Germinal center (tissue), 1 donor: ENCODE measurements around the gene TP63.

Source experiments
- DNase-seq: peaks from one replicate; pipeline ENCODE4 v3.0.0; 2012; ENCODE audit warnings: mixed read lengths, low spot score

TP63 gene

GRCh38 chr3:189820365-189820720 is 189.2 kb downstream of the TP63 start:
- DNase-seq = no peak

DNA sequence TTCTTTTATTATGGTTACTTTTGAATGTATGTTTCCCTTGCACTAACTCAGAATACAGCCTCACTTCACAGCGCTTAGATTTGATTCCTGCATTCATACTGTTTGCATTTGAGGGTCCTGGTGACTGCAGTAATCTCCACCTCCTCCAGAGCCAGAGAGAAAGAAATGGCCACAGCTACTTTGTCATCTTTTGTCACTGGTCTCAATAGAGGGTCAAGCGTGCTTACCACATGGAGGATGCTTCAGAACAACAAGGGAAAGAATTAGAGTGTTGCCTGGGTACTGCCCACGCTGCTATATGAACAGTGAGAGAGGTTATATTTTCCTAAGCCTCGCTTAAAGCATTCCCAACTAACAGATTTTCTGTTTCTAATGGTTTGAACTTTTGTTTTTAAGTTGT is 190.1 kb downstream of the TP63 start:
- no peak for DNase-seq

GRCh38 chr3:189822726-189823125 is 191.5 kb downstream of the TP63 start:
- DNase-seq = no peak

DNA sequence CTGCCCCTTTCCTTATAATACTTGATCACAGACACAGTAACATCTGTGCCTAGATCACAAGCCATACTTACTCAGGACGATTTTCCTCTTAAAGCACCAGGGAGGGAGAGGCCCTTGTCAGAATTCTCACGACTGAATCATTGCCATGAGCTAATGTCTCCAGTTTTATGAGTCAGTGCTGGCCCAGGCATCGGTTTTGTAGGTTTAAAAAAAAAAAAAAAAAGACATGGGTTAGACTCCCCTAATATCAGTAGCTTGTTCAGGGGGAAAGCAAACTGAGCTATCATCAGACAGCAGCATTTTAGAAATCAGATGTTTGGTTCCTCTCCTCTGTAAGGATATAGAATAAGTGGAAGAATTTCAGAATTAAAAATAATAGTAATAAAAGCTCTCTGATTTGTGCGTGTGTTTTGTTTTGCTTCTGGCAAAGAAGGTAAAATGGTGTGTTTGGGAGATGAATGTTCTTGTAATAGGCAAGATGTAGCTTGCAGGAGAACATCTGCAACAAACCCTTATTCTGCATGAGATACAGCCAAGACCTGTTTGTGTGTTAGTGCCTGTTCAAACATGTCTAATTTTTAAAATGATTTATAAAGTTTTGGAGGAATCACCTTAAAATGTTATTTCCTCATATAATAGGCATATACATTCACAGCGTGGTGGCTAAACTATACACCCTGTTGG is 193.6 kb downstream of the TP63 start:
- DNase-seq = no peak

- no peak for DNase-seq
Measured at GRCh38 chr3:189826566-189826965, 195.4 kb downstream of the TP63 start.

- DNase-seq = no peak
Measured at GRCh38 chr3:189827108-189827507, 195.9 kb downstream of the TP63 start.

- no peak for DNase-seq
Measured at GRCh38 chr3:189830401-189830800, 199.2 kb downstream of the TP63 start.

DNA sequence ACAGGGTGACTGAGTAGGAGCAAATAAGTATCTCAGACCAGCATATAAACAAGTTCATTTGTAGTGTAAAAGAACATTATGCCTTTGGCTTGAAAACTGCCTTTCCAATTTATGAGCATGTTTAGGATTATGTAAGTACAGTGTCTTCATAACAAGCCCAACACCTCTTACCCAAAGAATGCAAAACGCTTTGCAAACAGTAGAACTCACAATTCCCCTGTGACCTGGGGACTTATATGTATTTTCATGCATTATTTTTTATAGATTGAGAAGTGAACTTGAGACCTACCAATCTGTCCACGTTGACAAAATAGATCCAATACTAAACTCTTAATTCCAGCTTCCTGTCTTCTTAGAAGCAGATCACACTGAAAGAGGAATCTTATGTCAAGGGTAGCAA is 202.1 kb downstream of the TP63 start:
- no peak for DNase-seq

DNA sequence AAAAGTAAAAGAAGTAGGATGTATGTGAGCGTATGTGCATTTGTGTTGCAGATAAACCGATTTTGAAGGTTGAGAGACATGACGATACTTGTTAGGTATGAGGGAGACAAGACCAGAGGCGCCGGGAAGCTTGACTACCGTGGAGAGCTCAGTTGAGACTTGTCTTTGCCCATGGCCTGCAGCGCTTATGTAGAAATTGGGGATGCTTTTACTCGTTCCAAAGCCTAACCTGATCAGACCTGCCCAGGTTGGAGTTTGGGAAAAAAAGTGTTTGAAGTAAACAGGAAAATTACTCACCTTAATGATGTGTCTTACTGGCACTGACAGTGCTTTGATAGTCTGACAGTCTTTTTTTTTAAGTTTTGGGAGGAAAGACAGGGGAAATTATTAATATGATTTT is 202.8 kb downstream of the TP63 start:
- DNase-seq = no peak

GRCh38 chr3:189834462-189834861 is 203.3 kb downstream of the TP63 start:
- DNase-seq = no peak

DNA sequence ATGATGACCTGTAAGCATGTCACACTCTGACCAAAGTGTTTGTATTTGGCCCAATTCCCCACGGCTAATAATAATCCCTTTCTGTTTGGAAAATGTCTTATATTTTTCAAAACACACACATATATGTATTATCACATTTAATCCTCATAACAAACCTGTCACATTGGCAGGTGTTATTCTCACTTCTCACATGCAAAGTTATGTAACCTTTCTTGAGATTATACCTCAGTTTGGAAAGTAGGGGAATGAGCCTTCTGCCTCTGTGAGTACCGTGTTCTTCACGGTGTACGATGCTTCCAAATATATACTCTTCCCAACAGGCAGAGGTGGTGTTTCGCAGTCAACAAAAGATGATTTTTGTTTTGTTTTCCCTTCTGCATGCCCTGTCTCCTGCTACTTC is 205.6 kb downstream of the TP63 start:
- no peak for DNase-seq

DNA sequence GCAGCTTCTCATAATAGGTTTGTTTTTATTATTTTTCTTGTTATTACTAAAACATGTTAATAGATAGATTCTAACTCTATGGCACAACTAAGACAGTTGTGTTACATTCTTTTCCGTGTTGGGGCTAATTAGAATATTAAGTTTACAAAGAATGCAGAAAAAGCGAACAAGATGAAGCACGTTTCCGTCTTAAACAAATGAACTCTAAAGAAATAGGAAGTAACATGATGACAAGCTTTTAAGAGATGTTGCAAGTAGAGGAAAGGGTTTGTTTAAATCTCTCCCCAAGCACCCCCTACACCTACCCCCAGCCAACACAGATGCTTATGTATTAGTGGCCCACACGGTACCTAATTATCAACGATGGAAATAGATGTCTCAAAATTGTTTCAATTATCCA is 207.1 kb downstream of the TP63 start:
- DNase-seq = no peak

DNA sequence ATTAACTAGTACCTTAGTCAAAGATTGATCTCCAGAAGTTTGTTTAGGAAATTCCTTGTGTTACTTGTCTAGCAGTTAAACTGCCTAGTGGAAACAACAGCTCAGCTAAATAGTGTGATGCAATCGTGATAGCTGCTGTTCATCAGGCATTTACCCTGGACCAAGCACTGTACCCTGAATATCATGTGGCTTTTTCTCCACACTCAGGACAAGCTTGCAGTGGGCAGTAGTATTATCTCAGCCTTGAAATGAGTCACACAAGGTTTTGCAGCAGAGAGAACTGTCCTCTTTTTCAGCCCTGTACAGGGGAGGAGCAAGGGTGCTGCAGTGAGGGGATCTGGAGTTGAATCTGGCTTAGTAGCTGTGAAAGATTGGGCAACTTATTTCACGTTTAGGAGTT is 208.4 kb downstream of the TP63 start:
- DNase-seq = no peak

GRCh38 chr3:189841473-189842205 is 210.4 kb downstream of the TP63 start:
- no peak for DNase-seq

DNA sequence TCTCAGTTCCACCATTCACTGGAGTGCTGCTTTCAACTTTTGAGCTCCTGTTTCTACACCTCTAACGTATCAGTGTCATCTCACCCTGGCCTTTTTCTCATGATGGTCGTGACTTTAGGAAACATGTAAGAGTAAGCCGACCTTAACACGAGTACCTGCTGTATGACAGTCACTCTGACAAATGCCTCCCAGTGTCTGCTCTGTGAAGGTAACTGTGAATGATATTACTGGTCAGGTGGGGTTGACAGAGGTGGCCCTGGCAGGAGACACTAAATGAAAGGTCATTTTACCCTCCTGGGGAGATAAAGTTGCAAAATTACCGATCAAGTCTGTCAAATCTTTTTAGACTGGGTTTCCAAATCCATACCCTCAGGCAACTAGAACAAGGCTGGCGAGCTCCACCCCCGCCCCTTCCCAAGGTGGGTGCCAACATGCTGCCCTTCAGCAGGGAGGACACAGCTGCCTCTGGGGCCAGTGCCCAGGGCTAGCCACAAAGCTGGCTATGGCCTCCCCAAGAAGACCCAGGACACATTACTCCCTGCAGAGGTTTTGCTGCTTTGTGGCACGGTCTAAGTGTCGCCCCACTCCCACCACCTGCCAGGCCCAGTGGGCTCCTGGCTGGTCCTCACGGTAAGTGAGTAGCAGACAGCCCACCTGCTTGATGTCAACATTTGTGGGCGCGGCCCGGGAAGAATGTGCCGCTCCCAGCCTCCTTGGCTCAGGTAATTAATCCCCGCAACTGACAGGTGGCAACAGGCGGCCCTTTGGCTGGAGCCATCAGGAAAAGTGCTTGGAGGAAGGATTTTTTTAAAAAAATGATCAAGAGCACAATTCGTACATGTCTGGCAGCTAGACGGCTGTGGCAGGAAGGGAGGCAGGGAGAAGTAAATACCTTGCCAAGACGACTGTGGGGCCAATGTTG is 211.8 kb downstream of the TP63 start:
- no peak for DNase-seq

DNA sequence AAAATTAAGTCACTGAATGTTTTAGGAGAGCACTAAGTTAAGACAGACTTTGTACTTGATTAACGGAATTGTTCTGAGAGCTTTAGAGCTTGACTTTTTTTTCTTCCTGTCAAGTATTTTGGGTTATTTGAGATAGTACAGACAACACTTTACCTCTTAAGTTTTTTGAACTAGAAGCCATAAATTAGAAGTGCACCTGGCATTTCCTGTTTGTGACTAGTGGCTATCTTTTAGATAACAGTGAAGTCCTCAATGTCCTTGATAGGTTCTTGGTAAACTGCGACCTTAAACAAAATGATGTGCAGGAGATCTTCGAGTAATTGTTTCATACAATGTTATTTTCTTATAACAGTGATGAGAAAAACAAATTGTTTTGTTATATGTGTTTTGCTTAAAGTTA is 213.9 kb downstream of the TP63 start:
- no peak for DNase-seq

- no peak for DNase-seq
Measured at GRCh38 chr3:189848395-189849040, 217.3 kb downstream of the TP63 start.

GRCh38 chr3:189849262-189849661 is 218.1 kb downstream of the TP63 start:
- DNase-seq = no peak

GRCh38 chr3:189851682-189852081 is 220.5 kb downstream of the TP63 start:
- DNase-seq = no peak

GRCh38 chr3:189853906-189854305 is 222.7 kb downstream of the TP63 start:
- no peak for DNase-seq

DNA sequence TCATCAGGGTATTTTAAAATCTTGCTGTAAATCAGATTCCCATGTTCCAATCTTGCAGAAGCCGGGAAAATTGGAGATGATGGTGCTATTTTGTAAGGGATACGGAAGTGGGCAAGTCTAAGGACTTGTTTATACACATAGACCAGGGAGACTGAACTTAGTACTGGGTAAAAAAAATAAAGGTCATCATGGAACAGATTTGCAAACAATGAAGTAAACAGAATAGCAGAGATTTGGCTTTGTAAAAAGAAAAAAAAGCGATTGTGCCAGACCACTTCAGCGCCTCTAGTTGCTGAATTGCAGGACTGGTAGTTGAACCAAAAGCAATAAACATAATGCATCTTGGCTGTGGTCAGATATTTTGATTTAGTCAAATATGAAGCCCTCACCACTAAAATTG is 229.1 kb downstream of the TP63 start:
- DNase-seq = no peak

GRCh38 chr3:189862385-189862998 is 231.3 kb downstream of the TP63 start:
- DNase-seq = no peak
